Measurements from ENCODE around the gene DIAPH3. TPM values are rescaled to one million over a fixed set of nuclear protein-coding genes. Genes with fewer than 3 reads are reported as not detected.

The DIAPH3 gene
- total and polyA plus RNA-seq, 4 experiments from 2014 or later: 0.03 TPM; not detected in 3

- Mint-ChIP-seq H3K27ac (no peak overlapping the region), H3K9me3 (no peaks in the 10 kb centered on the region), H3K27me3 (no peaks in the 10 kb centered on the region), H3K36me3 (no peaks in the 10 kb centered on the region), H3K4me1 (no peaks in the 10 kb centered on the region), H3K4me3 (no peak overlapping the region)
- H3K4me3 ChIP-seq (ENCODE audit: low read length in 2 of 2): no peak overlapping the region
- H3K9me3 ChIP-seq (ENCODE audit: control insufficient read depth in 1 of 2, low read length in 2 of 2): no peaks in the 10 kb centered on the region
- CTCF ChIA-PET (ENCODE audit: partially characterized antibody): no interaction called here
- intact Hi-C loops (cut with micrococcal nuclease): no loop called here
- H3K27me3 ChIP-seq (ENCODE audit: insufficient read depth, low read length): no peaks in the 10 kb centered on the region
- POLR2A ChIA-PET (ENCODE audit: partially characterized antibody): no interaction called here
- H3K27ac ChIP-seq (ENCODE audit: low read depth, low read length): no peak overlapping the region
- DNase-seq: no peak
- H3K4me1 ChIP-seq (ENCODE audit: insufficient read depth, low read length): no peaks in the 10 kb centered on the region
- H3K36me3 ChIP-seq (ENCODE audit: insufficient read depth, low read length): no peaks in the 10 kb centered on the region
Measured at GRCh38 chr13:59842507-59842906, 321.2 kb downstream of the DIAPH3 start.

DNA sequence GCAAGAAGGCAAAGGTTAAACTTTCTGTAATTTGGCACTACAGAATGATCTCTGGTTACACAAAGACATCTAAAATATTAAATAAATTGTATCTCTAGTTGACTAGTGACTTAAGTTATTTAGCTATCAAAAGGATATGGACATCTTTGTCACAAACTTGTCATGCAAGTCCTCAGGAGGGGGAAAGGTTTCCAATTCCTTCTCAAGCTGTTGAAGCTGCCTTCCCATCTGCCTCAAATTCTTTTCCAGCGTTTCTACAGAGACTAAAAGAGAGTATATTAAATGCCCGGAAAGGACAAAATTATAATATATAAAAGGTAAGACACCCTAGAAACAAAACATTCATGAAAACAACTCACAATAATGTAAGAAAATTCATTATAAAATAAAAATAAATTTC, 324.5 kb downstream of the DIAPH3 start:
- Histone ChIP-seq H3K36me3 (ENCODE audit: insufficient read depth, low read length) (no peaks in the 10 kb centered on the region), H3K27ac (ENCODE audit: low read depth, low read length) (no peak overlapping the region), H3K4me1 (ENCODE audit: insufficient read depth, low read length) (no peaks in the 10 kb centered on the region), H3K27me3 (ENCODE audit: insufficient read depth, low read length) (no peaks in the 10 kb centered on the region), H3K9me3 (ENCODE audit: control insufficient read depth in 1 of 2, low read length in 2 of 2) (no peaks in the 10 kb centered on the region), H3K4me3 (ENCODE audit: low read length in 2 of 2) (no peak overlapping the region)
- CTCF ChIA-PET (ENCODE audit: partially characterized antibody): no interaction called here
- POLR2A ChIA-PET (ENCODE audit: partially characterized antibody): no interaction called here
- no peaks in the 10 kb centered on the region for H3K27me3 Mint-ChIP-seq
- intact Hi-C loops (cut with micrococcal nuclease): no loop called here
- no peak for DNase-seq
- H3K27ac Mint-ChIP-seq: no peak overlapping the region
- H3K4me3 Mint-ChIP-seq: no peak overlapping the region
- H3K36me3 Mint-ChIP-seq: no peaks in the 10 kb centered on the region
- H3K9me3 Mint-ChIP-seq: no peaks in the 10 kb centered on the region
- H3K4me1 Mint-ChIP-seq: no peaks in the 10 kb centered on the region

DNA sequence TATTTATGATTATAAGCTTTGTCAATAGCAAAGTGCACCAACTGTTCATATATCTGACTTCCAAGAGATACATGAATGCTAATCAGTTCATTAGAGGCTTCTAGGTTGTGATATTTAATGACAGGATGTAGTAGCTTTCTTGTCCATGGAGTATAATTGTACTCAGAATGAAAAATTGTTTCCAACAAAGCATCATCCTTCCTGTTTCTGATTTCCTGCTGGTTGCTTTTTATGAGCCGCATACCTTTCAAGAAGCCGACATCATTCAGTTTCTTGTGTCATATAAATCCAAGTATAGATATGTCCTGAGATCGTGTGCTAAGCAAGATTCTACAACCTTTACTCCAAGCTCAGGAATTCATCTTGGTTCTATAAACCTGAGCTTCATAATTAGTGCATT, 326.6 kb downstream of the DIAPH3 start:
- Mint-ChIP-seq H3K9me3 (no peaks in the 10 kb centered on the region), H3K27me3 (no peaks in the 10 kb centered on the region), H3K36me3 (no peaks in the 10 kb centered on the region), H3K4me3 (no peak overlapping the region), H3K4me1 (no peaks in the 10 kb centered on the region), H3K27ac (no peak overlapping the region)
- H3K9me3 ChIP-seq (ENCODE audit: control insufficient read depth in 1 of 2, low read length in 2 of 2): no peaks in the 10 kb centered on the region
- no peaks in the 10 kb centered on the region for H3K27me3 ChIP-seq (ENCODE audit: insufficient read depth, low read length)
- no peak for DNase-seq
- ChIA-PET CTCF (ENCODE audit: partially characterized antibody) (no interaction called here), POLR2A (ENCODE audit: partially characterized antibody) (no interaction called here)
- H3K4me3 ChIP-seq (ENCODE audit: low read length in 2 of 2): no peak overlapping the region
- no peaks in the 10 kb centered on the region for H3K4me1 ChIP-seq (ENCODE audit: insufficient read depth, low read length)
- no peaks in the 10 kb centered on the region for H3K36me3 ChIP-seq (ENCODE audit: insufficient read depth, low read length)
- no peak overlapping the region for H3K27ac ChIP-seq (ENCODE audit: low read depth, low read length)
- intact Hi-C loops (cut with micrococcal nuclease): no loop called here

DNA sequence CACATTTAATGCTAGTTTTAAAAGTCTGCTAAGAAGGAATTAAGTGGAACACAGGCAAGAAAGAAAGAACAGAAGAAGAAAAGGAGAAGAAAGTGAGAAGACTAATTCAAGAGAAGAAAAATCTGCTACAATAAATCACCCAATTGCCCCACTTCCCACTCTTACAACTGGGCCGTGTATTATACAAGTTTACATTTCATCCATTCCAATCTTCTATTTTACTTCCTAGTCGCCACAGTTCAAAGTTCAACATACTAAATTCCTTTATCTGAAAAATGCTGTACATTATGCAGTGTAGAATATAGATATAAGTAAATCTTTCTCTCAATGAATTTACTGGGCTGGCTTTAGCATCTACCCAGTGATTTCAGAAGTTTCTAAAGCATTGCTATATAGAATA, 328.2 kb downstream of the DIAPH3 start:
- no peak for DNase-seq
- no peaks in the 10 kb centered on the region for H3K27me3 Mint-ChIP-seq
- H3K27ac Mint-ChIP-seq: no peak overlapping the region
- H3K4me1 Mint-ChIP-seq: no peaks in the 10 kb centered on the region
- no peaks in the 10 kb centered on the region for H3K27me3 ChIP-seq (ENCODE audit: insufficient read depth, low read length)
- CTCF ChIA-PET (ENCODE audit: partially characterized antibody): no interaction called here
- H3K27ac ChIP-seq (ENCODE audit: low read depth, low read length): no peak overlapping the region
- H3K4me3 Mint-ChIP-seq: no peak overlapping the region
- no peaks in the 10 kb centered on the region for H3K36me3 Mint-ChIP-seq
- no peaks in the 10 kb centered on the region for H3K9me3 ChIP-seq (ENCODE audit: control insufficient read depth in 1 of 2, low read length in 2 of 2)
- H3K4me3 ChIP-seq (ENCODE audit: low read length in 2 of 2): no peak overlapping the region
- H3K36me3 ChIP-seq (ENCODE audit: insufficient read depth, low read length): no peaks in the 10 kb centered on the region
- POLR2A ChIA-PET (ENCODE audit: partially characterized antibody): no interaction called here
- H3K4me1 ChIP-seq (ENCODE audit: insufficient read depth, low read length): no peaks in the 10 kb centered on the region
- H3K9me3 Mint-ChIP-seq: no peaks in the 10 kb centered on the region
- intact Hi-C loops (cut with micrococcal nuclease): no loop called here

GRCh38 chr13:59834801-59835200, 328.9 kb downstream of the DIAPH3 start:
- Mint-ChIP-seq H3K27me3 (no peaks in the 10 kb centered on the region), H3K36me3 (no peaks in the 10 kb centered on the region), H3K4me1 (no peaks in the 10 kb centered on the region), H3K4me3 (no peak overlapping the region), H3K27ac (no peak overlapping the region), H3K9me3 (no peaks in the 10 kb centered on the region)
- H3K9me3 ChIP-seq (ENCODE audit: control insufficient read depth in 1 of 2, low read length in 2 of 2): no peaks in the 10 kb centered on the region
- no peak for DNase-seq
- ChIA-PET CTCF (ENCODE audit: partially characterized antibody) (no interaction called here), POLR2A (ENCODE audit: partially characterized antibody) (no interaction called here)
- H3K36me3 ChIP-seq (ENCODE audit: insufficient read depth, low read length): no peaks in the 10 kb centered on the region
- intact Hi-C loops (cut with micrococcal nuclease): no loop called here
- no peak overlapping the region for H3K4me3 ChIP-seq (ENCODE audit: low read length in 2 of 2)
- no peaks in the 10 kb centered on the region for H3K27me3 ChIP-seq (ENCODE audit: insufficient read depth, low read length)
- H3K27ac ChIP-seq (ENCODE audit: low read depth, low read length): no peak overlapping the region
- no peaks in the 10 kb centered on the region for H3K4me1 ChIP-seq (ENCODE audit: insufficient read depth, low read length)

GRCh38 chr13:59829690-59830089, 334.0 kb downstream of the DIAPH3 start:
- ChIA-PET POLR2A (ENCODE audit: partially characterized antibody) (no interaction called here), CTCF (ENCODE audit: partially characterized antibody) (no interaction called here)
- H3K27me3 Mint-ChIP-seq: no peaks in the 10 kb centered on the region
- H3K4me3 ChIP-seq (ENCODE audit: low read length in 2 of 2): no peak overlapping the region
- intact Hi-C loops (cut with micrococcal nuclease): no loop called here
- no peak overlapping the region for H3K27ac Mint-ChIP-seq
- H3K4me1 ChIP-seq (ENCODE audit: insufficient read depth, low read length): no peaks in the 10 kb centered on the region
- no peaks in the 10 kb centered on the region for H3K36me3 Mint-ChIP-seq
- peaks cover 0 to 1% (median 0%) of the 10 kb centered on the region in 8 donors for H3K9me3 Mint-ChIP-seq
- H3K36me3 ChIP-seq (ENCODE audit: insufficient read depth, low read length): no peaks in the 10 kb centered on the region
- no peak overlapping the region for H3K27ac ChIP-seq (ENCODE audit: low read depth, low read length)
- no peaks in the 10 kb centered on the region for H3K9me3 ChIP-seq (ENCODE audit: control insufficient read depth in 1 of 2, low read length in 2 of 2)
- H3K4me1 Mint-ChIP-seq: no peaks in the 10 kb centered on the region
- H3K27me3 ChIP-seq (ENCODE audit: insufficient read depth, low read length): no peaks in the 10 kb centered on the region
- no peak overlapping the region for H3K4me3 Mint-ChIP-seq
- no peak for DNase-seq

GRCh38 chr13:59823486-59823885, 340.2 kb downstream of the DIAPH3 start:
- Histone ChIP-seq H3K4me3 (ENCODE audit: low read length in 2 of 2) (no peak overlapping the region), H3K4me1 (ENCODE audit: insufficient read depth, low read length) (no peaks in the 10 kb centered on the region), H3K27ac (ENCODE audit: low read depth, low read length) (no peak overlapping the region), H3K36me3 (ENCODE audit: insufficient read depth, low read length) (no peaks in the 10 kb centered on the region), H3K27me3 (ENCODE audit: insufficient read depth, low read length) (no peaks in the 10 kb centered on the region), H3K9me3 (ENCODE audit: control insufficient read depth in 1 of 2, low read length in 2 of 2) (no peaks in the 10 kb centered on the region)
- Mint-ChIP-seq H3K27me3 (no peaks in the 10 kb centered on the region), H3K4me3 (no peak overlapping the region), H3K36me3 (no peaks in the 10 kb centered on the region), H3K4me1 (no peaks in the 10 kb centered on the region), H3K9me3 (peaks cover 0 to 2% (median 0%) of the 10 kb centered on the region in 8 donors), H3K27ac (no peak overlapping the region)
- ChIA-PET POLR2A (ENCODE audit: partially characterized antibody) (no interaction called here), CTCF (ENCODE audit: partially characterized antibody) (no interaction called here)
- intact Hi-C loops (cut with micrococcal nuclease): no loop called here
- DNase-seq: no peak

- ChIA-PET CTCF (ENCODE audit: partially characterized antibody) (no interaction called here), POLR2A (ENCODE audit: partially characterized antibody) (no interaction called here)
- no peak for DNase-seq
- intact Hi-C loops (cut with micrococcal nuclease): no loop called here
- no peak overlapping the region for H3K4me3 Mint-ChIP-seq
- H3K9me3 Mint-ChIP-seq: peaks cover 0 to 2% (median 0%) of the 10 kb centered on the region in 8 donors
- Histone ChIP-seq H3K27me3 (ENCODE audit: insufficient read depth, low read length) (no peaks in the 10 kb centered on the region), H3K9me3 (ENCODE audit: control insufficient read depth in 1 of 2, low read length in 2 of 2) (no peaks in the 10 kb centered on the region), H3K4me1 (ENCODE audit: insufficient read depth, low read length) (no peaks in the 10 kb centered on the region), H3K4me3 (ENCODE audit: low read length in 2 of 2) (no peak overlapping the region), H3K27ac (ENCODE audit: low read depth, low read length) (no peak overlapping the region), H3K36me3 (ENCODE audit: insufficient read depth, low read length) (no peaks in the 10 kb centered on the region)
- no peaks in the 10 kb centered on the region for H3K27me3 Mint-ChIP-seq
- no peak overlapping the region for H3K27ac Mint-ChIP-seq
- peaks cover 0 to 4% (median under 1%) of the 10 kb centered on the region in 4 donors for H3K4me1 Mint-ChIP-seq
- H3K36me3 Mint-ChIP-seq: no peaks in the 10 kb centered on the region
Measured at GRCh38 chr13:59809564-59809963, 354.2 kb downstream of the DIAPH3 start.

All from CD4-positive, alpha-beta memory T cell (primary cell).